GM13976 (cell line): Measurements from ENCODE around the gene LIMK1.

Source experiments
- DNase-seq: peaks from one replicate; pipeline ENCODE4 v3.0.0; 2012; ENCODE audit warnings: low spot score
- in situ Hi-C: fragments of 300-500 bp; cut with MboI; formaldehyde crosslinking; loops from one replicate; pipeline ENCODE4 v1.12.0; 2022; ENCODE audit warnings: low sequenced_read_pairs, mixed read lengths, inconsistent platforms; ENCODE audit not compliant: unreplicated experiment
- TF ChIP-seq, protein P1 (sequence below): IDR thresholded peaks from 2 replicates; pipeline ENCODE4 v1.5.1; 2012; ENCODE audit warnings: borderline replicate concordance, mild to moderate bottlenecking; ENCODE audit not compliant: insufficient read depth; ENCODE audit errors: extremely low read depth, missing control alignments, control extremely low read depth

Gene LIMK1

DNA sequence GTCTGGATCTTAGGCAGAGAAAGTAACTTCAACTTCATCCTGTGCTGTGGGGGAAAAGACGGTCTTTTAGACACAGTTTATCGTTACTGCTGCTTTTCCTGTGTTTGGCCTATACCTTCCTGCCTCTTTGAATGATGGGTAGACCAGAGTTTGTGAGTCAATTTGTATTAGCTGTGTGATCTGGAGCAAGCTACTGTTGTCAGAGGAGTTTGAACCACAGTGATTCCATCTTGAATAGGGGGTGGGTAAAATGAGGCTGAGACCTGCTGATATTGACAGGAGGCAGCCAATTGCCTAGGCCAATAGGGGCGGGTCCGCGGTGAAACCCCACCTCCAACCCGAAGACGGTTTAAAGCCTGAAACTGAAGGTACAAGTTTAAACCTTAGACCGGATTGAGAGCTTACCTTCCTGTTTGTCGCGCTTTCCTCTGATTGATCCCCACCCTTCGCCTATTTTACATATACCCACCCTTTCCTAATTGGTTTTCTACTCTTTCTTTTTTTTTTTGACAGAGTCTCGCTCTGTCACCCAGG, 54.8 kb downstream of the LIMK1 start:
- in situ Hi-C loops = no loop called here
- TF ChIP-seq, protein P1, sequence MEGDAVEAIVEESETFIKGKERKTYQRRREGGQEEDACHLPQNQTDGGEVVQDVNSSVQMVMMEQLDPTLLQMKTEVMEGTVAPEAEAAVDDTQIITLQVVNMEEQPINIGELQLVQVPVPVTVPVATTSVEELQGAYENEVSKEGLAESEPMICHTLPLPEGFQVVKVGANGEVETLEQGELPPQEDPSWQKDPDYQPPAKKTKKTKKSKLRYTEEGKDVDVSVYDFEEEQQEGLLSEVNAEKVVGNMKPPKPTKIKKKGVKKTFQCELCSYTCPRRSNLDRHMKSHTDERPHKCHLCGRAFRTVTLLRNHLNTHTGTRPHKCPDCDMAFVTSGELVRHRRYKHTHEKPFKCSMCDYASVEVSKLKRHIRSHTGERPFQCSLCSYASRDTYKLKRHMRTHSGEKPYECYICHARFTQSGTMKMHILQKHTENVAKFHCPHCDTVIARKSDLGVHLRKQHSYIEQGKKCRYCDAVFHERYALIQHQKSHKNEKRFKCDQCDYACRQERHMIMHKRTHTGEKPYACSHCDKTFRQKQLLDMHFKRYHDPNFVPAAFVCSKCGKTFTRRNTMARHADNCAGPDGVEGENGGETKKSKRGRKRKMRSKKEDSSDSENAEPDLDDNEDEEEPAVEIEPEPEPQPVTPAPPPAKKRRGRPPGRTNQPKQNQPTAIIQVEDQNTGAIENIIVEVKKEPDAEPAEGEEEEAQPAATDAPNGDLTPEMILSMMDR = no peak
- DNase-seq = no peak

DNA sequence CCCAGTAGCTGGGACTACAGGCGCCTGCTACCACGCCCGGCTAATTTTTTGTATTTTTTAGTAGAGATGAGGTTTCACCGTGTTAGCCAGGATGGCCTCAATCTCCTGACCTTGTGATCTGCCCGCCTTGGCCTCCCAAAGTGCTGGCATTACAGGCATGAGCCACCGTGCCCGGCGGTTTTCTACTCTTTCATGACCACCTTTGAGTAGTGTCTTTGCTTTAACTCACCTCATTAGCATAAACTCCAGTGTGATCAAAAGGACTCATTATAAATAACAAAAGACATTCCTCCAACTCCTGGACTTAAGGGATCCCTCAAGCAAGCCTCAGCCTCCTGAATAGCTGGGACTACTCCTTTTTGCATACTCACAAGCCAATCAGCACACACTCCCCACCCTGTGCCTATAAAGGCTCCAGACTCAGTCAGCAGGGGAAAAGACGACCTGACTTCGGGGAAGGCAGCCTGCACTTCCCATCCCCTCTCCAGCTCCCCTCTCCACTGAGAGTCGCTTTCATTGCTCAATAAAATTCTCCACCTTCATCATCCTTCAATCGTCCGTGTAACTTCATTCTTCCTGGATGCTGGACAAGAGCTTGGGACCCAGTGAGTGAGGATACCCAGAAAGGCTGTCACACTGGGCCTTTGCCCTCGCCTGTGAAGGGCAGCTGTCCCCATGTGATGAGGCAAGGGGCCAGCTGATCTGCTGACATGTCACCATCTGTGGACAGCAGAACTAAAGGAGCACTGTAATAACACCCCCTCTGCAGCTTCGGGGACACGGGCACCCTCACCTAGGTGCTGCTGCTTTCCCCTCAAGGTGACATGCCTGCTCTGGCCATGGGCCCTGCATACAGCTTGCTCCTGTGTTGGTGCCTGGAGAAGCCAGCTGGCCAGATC, 55.6 kb downstream of the LIMK1 start:
- in situ Hi-C loops = no loop called here
- TF ChIP-seq, protein P1 = no peak
- no peak for DNase-seq

DNA sequence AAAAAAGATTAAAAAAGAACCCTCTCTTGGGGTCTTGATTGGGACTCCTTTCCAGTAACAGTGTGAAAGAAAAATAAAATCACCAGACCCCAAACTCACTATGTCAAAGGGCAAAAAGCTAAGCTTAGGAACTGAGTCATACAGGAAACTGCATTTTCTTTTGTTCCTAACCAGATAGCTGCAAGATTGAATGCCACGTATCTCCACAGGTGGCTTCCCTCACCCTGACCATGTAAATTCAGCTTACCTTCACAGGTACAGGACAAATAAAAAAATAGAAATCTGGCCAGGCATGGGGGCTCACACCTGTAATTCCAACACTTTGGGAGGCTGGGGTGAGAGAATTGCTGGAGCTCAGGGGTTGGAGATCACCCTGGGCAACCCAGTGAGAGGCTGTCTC, 58.1 kb downstream of the LIMK1 start:
- TF ChIP-seq, protein P1 = no peak
- DNase-seq = no peak
- in situ Hi-C loops = no loop called here

DNA sequence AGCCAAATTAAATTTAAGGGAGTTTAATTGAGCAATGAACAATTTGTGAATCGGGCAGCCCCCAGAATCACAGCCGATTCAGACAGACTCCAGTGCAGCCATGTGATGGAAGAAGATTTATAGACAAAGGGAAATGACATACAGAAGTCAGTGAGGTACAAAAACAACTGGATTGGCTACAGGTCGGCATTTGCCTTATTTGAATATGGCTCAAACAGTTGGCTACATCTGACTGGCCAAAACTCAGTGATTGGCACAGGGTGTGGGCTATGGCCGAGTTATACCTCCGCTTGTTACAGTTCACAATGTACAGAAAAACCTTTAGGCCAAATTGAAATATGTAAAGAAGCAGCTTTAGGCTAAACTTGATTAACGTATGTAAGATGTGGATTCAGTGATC, 59.8 kb downstream of the LIMK1 start:
- TF ChIP-seq, protein P1 = no peak
- in situ Hi-C loops = no loop called here
- no peak for DNase-seq

DNA sequence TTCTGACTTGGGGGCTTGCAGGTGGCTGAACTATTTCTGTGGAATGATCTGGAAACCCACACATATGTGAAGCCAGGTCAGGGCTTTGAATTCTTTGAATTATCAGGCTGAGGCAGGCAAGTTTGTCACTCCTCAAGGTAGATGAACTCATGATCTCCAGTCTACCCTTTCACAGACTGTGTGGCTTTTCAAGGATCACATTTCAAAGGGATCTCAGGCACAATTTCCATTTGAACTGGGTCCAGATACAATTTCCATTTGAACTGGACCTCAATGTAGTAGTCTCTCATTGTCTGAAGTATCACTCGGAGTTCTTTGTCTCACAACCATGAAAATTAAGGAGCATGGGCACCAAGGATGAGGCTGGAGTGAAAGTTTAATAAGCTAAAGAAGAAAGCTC, 64.9 kb downstream of the LIMK1 start:
- in situ Hi-C loops = no loop called here
- DNase-seq = no peak
- TF ChIP-seq, protein P1 = no peak

DNA sequence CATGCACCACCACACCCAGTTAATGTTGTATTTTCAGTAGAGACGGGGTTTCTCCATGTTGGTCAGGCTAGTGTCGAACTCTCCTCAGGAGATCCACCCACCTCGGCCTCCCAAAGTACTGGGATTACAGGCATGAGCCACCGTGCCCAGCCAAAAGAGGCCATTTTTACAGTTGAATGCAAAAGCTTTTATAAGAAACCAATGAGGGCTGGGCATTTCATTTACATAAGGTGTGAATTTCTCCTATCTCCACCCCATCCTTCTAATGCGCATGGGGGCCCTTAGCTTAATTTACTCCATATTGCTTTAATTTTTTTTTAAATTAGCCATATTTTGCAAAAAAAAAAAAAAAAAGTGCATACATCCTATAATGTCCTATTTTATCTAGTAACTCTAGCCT, 65.5 kb downstream of the LIMK1 start:
- in situ Hi-C loops = no loop called here
- TF ChIP-seq, protein P1 = no peak

More for the DNA sequence above, 65.5 kb downstream of the LIMK1 start:
- DNase-seq = no peak
